ENCODE measurements around the gene XKR8.

Gene XKR8

GRCh38 chr1:27959792-27960603 is at the start of gene XKR8:
XKR8 (plus strand) TSS chr1:27959973; CDS start chr1:27960070, 97 bp downstream.
- peak; percentile 91 for DNase-seq

- DNase-seq: no peak
Measured at GRCh38 chr1:27912429-27912828, 47.3 kb upstream of the XKR8 start.

- no peak for DNase-seq
Measured at GRCh38 chr1:27915082-27915575, 44.6 kb upstream of the XKR8 start.

GRCh38 chr1:27922272-27922671 is 37.5 kb upstream of the XKR8 start:
- no peak for DNase-seq

- DNase-seq: no peak
Measured at GRCh38 chr1:27928216-27928954, 31.4 kb upstream of the XKR8 start.

- no peak for DNase-seq
Measured at GRCh38 chr1:27931184-27931583, 28.6 kb upstream of the XKR8 start.

GRCh38 chr1:27931759-27932158 is 28.0 kb upstream of the XKR8 start:
- no peak for DNase-seq

GRCh38 chr1:27934818-27935549 is 24.8 kb upstream of the XKR8 start, which contains the start of gene SMPDL3B:
SMPDL3B (plus strand) TSS chr1:27935000; CDS start chr1:27935184, 184 bp downstream.
- DNase-seq: peak; percentile 62

GRCh38 chr1:27935721-27936120 is 24.1 kb upstream of the XKR8 start:
- DNase-seq: no peak

GRCh38 chr1:27936370-27936769 is 23.4 kb upstream of the XKR8 start:
- no peak for DNase-seq

GRCh38 chr1:27937524-27937836 is 22.3 kb upstream of the XKR8 start:
- DNase-seq: no peak

- no peak for DNase-seq
Measured at GRCh38 chr1:27938488-27938887, 21.3 kb upstream of the XKR8 start.

GRCh38 chr1:27940297-27940696 is 19.5 kb upstream of the XKR8 start:
- DNase-seq: peak; percentile 60

- DNase-seq: no peak
Measured at GRCh38 chr1:27940870-27941560, 18.8 kb upstream of the XKR8 start.

GRCh38 chr1:27941671-27942540 is 17.9 kb upstream of the XKR8 start:
- no peak for DNase-seq

- no peak for DNase-seq
Measured at GRCh38 chr1:27945020-27945419, 14.8 kb upstream of the XKR8 start.

- no peak for DNase-seq
Measured at GRCh38 chr1:27949027-27949426, 10.7 kb upstream of the XKR8 start.

- no peak for DNase-seq
Measured at GRCh38 chr1:27951396-27951795, 8.4 kb upstream of the XKR8 start.

- DNase-seq: no peak
Measured at GRCh38 chr1:27952147-27952546, 7.6 kb upstream of the XKR8 start.

GRCh38 chr1:27954186-27954585 is 5.6 kb upstream of the XKR8 start:
- no peak for DNase-seq

- DNase-seq: no peak
Measured at GRCh38 chr1:27955076-27955475, 4.7 kb upstream of the XKR8 start.

GRCh38 chr1:27956761-27957160 is 3.0 kb upstream of the XKR8 start:
- DNase-seq: no peak
